HG03280 (cell line): ENCODE data around the gene ZBTB44.
A peak's percentile ranks its signal among the peaks of the same experiment; 100 is the strongest.
"Not testable (repeated sequence)": the region's sequence is repeated elsewhere in the genome, so short reads cannot be mapped to it uniquely, and the experiment has no call there.

Source experiments
- ATAC-seq: cut with Tn5 transposase; IDR thresholded peaks from one replicate; pipeline ENCODE4 v1.9.1; 2021; ENCODE audit warnings: mild to moderate bottlenecking, moderate library complexity; ENCODE audit not compliant: unreplicated experiment

Gene ZBTB44

GRCh38 chr11:130313383-130314183 lies 1.1 kb downstream of the ZBTB44 start:
- no peak for ATAC-seq

GRCh38 chr11:130312046-130312445 lies 2.7 kb downstream of the ZBTB44 start:
- ATAC-seq: no peak

GRCh38 chr11:130310622-130311021 lies 4.1 kb downstream of the ZBTB44 start:
- no peak for ATAC-seq

GRCh38 chr11:130308886-130309285 lies 5.8 kb downstream of the ZBTB44 start:
- ATAC-seq: no peak

DNA sequence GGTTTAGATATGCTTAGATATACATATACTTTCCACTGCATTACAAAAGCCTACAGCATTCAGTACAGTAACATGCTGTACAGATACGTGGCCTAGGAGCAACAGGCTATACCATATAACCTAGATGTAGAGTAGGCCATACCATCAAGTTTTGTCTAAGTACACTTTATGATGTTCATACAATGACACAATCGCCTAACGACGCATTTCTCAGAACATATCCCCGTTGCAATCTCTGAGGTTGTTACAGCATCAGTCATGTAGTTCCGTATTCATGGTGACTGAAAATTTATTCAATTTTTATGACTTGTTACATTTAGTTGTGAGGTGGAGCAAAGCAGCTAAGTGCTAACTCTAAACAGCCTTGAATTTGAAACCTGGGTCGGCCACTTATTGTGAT lies 6.7 kb downstream of the ZBTB44 start:
- no peak for ATAC-seq

GRCh38 chr11:130304651-130305050 lies 10.1 kb downstream of the ZBTB44 start:
- ATAC-seq: no peak

- ATAC-seq: no peak
These were observed 13.7 kb downstream of the ZBTB44 start for GRCh38 chr11:130301002-130301401.

GRCh38 chr11:130300567-130300966 lies 14.2 kb downstream of the ZBTB44 start:
- ATAC-seq: no peak

GRCh38 chr11:130299978-130300377 lies 14.7 kb downstream of the ZBTB44 start:
- ATAC-seq: no peak

GRCh38 chr11:130295657-130296056 lies 19.1 kb downstream of the ZBTB44 start:
- no peak for ATAC-seq

GRCh38 chr11:130282111-130282510 lies 32.6 kb downstream of the ZBTB44 start:
- ATAC-seq: no peak

DNA sequence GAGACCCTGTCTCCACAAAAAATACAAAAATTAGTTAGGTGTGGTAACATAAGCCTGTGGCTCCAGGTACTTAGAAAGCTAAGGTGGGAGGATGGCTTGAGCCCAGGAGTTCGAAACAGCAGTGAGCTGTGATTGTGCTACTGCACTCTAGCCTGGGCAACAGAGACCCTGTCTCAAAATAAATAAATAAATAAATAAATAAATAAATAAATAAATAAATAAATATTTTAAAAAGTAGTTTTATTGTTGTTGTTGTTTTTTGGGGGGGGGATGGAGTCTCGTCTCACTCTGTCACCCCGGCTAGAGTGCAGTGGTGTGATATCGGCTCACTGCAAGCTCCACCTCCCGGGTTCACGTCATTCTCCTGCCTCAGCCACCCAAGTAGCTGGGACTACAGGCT lies 33.4 kb downstream of the ZBTB44 start:
- not testable (repeated sequence) for ATAC-seq

GRCh38 chr11:130279989-130280388 lies 34.7 kb downstream of the ZBTB44 start:
- ATAC-seq: no peak

DNA sequence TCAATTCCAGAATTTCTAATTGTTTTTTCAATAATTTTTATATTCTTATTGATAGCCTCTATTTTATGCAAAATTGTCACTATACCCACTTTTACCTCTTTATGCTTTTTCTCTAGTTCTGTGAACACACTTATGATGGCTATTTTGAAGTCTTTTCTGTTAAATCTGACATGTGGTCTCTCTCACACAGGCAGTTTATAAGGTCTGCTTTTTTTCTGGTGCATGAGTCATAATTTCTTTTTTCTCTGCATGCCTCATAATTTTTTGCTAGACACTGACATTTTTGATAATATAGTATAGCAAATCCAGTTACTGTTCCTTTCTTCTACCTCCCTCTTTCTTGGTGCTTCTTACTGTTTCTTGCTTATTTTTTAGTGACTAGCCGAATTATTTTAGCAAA lies 36.0 kb downstream of the ZBTB44 start:
- no peak for ATAC-seq

DNA sequence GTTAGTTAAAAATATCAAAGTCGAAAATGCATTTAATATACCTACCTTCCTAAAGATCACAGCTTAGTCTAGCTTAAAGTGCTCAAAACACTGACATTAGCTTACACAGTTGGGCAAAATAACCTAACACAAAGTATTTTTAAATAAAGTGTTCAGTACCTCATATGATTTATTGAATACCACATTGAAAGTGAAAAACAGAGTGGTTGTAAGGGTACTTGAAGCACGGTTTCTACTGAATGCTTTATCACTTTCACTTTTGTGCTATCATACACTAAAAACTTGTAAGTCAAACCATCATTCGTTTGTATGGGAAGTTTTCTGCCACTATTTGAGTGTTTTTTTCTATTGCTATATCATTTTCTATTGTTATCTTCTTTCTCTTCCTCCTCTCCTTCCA lies 36.6 kb downstream of the ZBTB44 start:
- no peak for ATAC-seq

DNA sequence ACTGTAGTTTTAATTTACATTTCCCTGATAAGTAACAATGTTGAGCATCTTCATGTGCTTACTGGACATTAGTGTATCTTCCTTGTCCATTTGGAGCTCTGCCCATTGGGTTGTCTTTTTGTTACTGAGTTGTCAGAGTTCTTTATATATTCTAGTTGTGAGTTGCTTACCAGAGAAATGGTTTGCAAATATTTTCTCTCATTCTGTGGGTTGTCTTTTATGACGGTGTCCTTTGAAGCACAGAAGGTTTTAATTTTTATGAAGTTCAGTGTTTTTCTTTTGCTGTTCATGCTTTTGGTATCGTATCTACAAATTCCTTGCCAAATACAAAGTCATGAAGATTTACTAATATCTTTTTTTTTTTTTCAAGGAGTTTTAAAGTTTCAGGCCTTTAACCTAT lies 42.4 kb downstream of the ZBTB44 start:
- no peak for ATAC-seq

- ATAC-seq: peak; percentile 67
These were observed 45.3 kb downstream of the ZBTB44 start for GRCh38 chr11:130269326-130269943.

GRCh38 chr11:130263351-130263750 lies 51.4 kb downstream of the ZBTB44 start:
- ATAC-seq: no peak

DNA sequence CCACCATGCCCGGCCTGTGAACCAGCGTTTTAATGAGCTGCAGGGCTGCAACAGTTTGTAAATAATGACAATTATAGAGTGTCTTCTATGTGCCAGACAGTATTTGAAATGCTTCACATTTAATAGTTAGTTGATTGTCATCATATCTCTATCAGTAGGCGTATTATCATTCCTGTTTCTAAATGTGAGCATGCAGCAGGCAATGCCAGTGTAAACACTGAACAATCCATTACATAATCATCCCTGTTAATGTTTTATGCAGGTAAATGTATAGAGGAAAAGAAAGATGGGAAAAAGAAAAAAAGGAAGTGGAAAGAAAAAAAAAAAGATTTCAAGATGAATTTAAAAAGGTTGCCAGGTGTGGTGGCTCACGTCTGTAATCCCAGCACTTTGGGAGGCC lies 52.3 kb downstream of the ZBTB44 start:
- ATAC-seq: no peak

GRCh38 chr11:130261571-130261970 lies 53.1 kb downstream of the ZBTB44 start:
- ATAC-seq: no peak

GRCh38 chr11:130260742-130261141 lies 54.0 kb downstream of the ZBTB44 start:
- no peak for ATAC-seq

DNA sequence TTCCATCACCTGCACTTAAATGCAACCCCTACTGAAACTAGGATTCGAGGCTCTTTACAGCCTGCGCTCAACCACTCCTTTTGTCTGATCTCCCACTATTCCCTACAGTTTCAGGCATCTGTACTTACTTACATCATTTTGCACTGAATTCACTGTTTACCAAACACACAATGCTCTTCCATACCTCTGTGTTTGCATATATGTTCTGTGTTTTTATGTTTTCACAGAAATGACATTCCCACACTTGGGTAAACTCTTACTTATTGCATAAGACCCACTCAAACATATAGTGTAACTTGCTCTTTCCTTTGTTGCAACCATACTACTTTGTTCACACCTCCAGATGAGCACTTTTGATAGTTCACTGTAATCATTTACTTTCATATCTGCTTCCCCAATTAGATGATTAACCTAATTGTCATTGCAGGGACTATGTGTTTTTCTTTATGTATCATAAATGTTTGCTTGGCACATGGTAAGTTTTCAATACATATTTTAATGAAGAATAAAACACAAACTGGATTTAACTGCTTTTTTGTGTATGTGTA lies 54.6 kb downstream of the ZBTB44 start:
- ATAC-seq: no peak
